ENCODE results near the gene TMEM184A. TPM values are rescaled to one million over a fixed set of nuclear protein-coding genes. Genes with fewer than 3 reads are reported as not detected.

The TMEM184A gene
- total and polyA plus RNA-seq, 10 of the 15 experiments (the other 5 are each of a cell fraction or from before 2014, with no cell fraction given) = 0.04 to 0.15 TPM; not detected in 8

DNA sequence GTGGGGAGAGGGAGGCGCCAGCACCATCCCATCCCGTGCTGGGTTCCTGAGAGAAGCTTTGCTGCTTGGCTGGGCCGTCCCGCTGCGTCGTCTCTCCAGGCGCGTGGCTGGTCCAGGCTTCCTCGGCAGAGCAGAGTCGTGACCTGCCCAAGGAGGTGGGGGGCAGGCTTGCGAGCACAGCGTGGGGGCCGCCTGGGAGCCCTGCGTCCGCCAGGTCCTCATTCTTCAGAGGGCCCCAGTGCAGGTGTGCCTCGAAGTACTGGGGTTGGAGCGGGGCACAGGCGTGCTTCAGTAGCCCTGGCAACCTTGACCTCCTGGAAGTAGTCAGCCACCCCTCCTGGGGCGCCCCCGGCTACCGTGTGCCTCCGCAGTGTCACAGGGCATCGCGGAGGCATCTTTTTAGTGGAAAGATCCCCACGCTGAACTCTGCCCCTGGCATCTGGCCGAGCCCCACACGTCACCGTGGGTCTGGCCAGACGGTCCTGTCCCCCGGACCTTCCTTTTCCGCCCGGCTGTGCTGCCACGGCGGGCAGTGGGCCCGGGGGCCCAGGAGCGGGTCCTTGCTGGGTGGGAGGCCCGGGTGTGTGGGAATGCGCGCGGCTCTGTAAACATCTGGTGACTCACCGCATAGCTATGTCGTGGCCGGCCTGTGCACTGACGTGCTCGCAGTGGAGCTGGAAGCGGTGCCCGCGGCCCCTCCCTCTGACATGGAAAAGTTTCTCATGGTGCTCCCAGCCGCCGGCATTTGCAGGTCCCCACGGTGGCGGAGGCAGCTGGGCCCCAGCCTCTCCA, 19.1 kb downstream of the TMEM184A start (continued):
- TF ChIP-seq MLLT1 (IDR thresholded peaks at IDR 0.05) = no peak

GRCh38 chr7:1536455-1536742, 19.6 kb downstream of the TMEM184A start:
- peaks cover 7% of the 10 kb centered on the region; the same call in 1 of the 2 replicates for H4K20me1 ChIP-seq (ENCODE audit: control insufficient read depth, insufficient read depth)
- no TSS peak for BruUV-seq (replicated peaks)
- FAIRE-seq (no peak), DNase-seq (ENCODE audit: low read depth, low spot score) (no peak), ATAC-seq (no peak)
- H3K79me2 ChIP-seq (ENCODE audit: control insufficient read depth, insufficient read depth, low read length) = peaks cover 37% of the 10 kb centered on the region
- ChIA-PET CTCF (no interaction called here), POLR2A (no interaction called here), RAD21 (ENCODE audit: unreplicated experiment) (interaction anchor here (0.6 to 0.7 kb wide), 2 partner anchors 24 to 718 kb away, joined by 3 read pairs; no protein-coding TSS in a partner anchor), SMC1A (ENCODE audit: uncharacterized antibody, unreplicated experiment) (no interaction called here)
- H3K4me2 ChIP-seq (ENCODE audit: control insufficient read depth, insufficient read depth) = no peak overlapping the region
- H2AFZ ChIP-seq (ENCODE audit: control insufficient read depth, low read depth, low read length) = no peak overlapping the region
- intact Hi-C loops (cut with micrococcal nuclease; ENCODE audit: unreplicated experiment) = no loop called here
- 67% methylated on average over 6 of the region's 7 CpGs for WGBS (ENCODE audit: insufficient coverage, insufficient replicate concordance, low lambda C conversion rate, missing lambda C conversion rate)
- no peak overlapping the region for H3K27ac ChIP-seq (ENCODE audit: control insufficient read depth, insufficient read depth)
- H3K9ac ChIP-seq (ENCODE audit: control insufficient read depth, insufficient read depth, low read length) = no peak overlapping the region
- H3K9me3 ChIP-seq (replicated peaks; ENCODE audit: control insufficient read depth, insufficient read depth, low read length) = no peaks in the 10 kb centered on the region
- no peak overlapping the region for H3K4me3 ChIP-seq
- peaks cover 13% of the 10 kb centered on the region for H3K4me1 ChIP-seq (ENCODE audit: control insufficient read depth, insufficient read depth, low read length)
- in situ Hi-C loops (cut with MboI) = no loop called here
- H3K27me3 ChIP-seq (replicated peaks in 1 of 2; ENCODE audit: control insufficient read depth in 2 of 2, insufficient read depth in 2 of 2, low read length in 1 of 2) = no peaks in the 10 kb centered on the region
- no peak for TF ChIP-seq EP300 (IDR thresholded peaks at IDR 0.05; ENCODE audit: borderline replicate concordance in 1 of 2, control insufficient read depth in 1 of 2, low read depth in 2 of 2, low read length in 2 of 2)
- TF ChIP-seq NR2C1 (IDR thresholded peaks at IDR 0.05) = no peak
- no peak for TF ChIP-seq NBN (IDR thresholded peaks at IDR 0.05)
- TF ChIP-seq RCOR1 (conservative IDR thresholded peaks at IDR 0.05; ENCODE audit: low read depth, low read length) = no peak
- no peak for TF ChIP-seq E2F8 (IDR thresholded peaks at IDR 0.05; ENCODE audit: low read depth, partially characterized antibody)
- H3K36me3 ChIP-seq (ENCODE audit: control insufficient read depth in 2 of 2, insufficient read depth in 2 of 2, low read length in 1 of 2) = peaks cover 3 to 19% of the 10 kb centered on the region in 2 experiments; a peak in 3 of 4 replicates

Data from GM12878 (cell line).